ENCODE measurements around the gene NELFCD.
"Not testable (repeated sequence)": the region's sequence is repeated elsewhere in the genome, so short reads cannot be mapped to it uniquely, and the experiment has no call there.

Gene NELFCD

GRCh38 chr20:58978351-58979190 lies 2.5 kb upstream of the NELFCD start:
- TF ChIP-seq NFRKB (IDR thresholded peaks at IDR 0.05) (no peak), L3MBTL2 (conservative IDR thresholded peaks at IDR 0.05) (no peak), HDGF (IDR thresholded peaks at IDR 0.05; ENCODE audit: borderline replicate concordance) (no peak), BHLHE40 (IDR thresholded peaks at IDR 0.05; ENCODE audit: borderline replicate concordance) (no peak), SUZ12 (IDR thresholded peaks at IDR 0.05) (no peak), PKNOX1 (IDR thresholded peaks at IDR 0.05) (no peak), CTBP1 (IDR thresholded peaks at IDR 0.05; ENCODE audit: borderline replicate concordance) (no peak), TARDBP (IDR thresholded peaks at IDR 0.05) (no peak), ELF4 (IDR thresholded peaks at IDR 0.05) (no peak), ZNF384 (IDR thresholded peaks at IDR 0.05) (no peak), LEF1 (IDR thresholded peaks at IDR 0.05; ENCODE audit: borderline replicate concordance) (no peak), FOXK2 (IDR thresholded peaks at IDR 0.05) (no peak), FOXM1 (IDR thresholded peaks at IDR 0.05; ENCODE audit: borderline replicate concordance) (no peak), ARNT (IDR thresholded peaks at IDR 0.05) (no peak), FOXA1 (IDR thresholded peaks at IDR 0.05) (no peak), SP1 (IDR thresholded peaks at IDR 0.05) (no peak)
- ChIA-PET CTCF (interaction anchor here (0.7 kb wide), 1 partner anchor 82 kb away, joined by 4 read pairs; no protein-coding TSS in a partner anchor), POLR2A (no interaction called here)
- DNase-seq (ENCODE audit: extremely low spot score), result no peak

GRCh38 chr20:58981628-58982364 lies 740 bp downstream of the NELFCD start:
- no peak for DNase-seq (ENCODE audit: extremely low spot score)
- TF ChIP-seq LEF1 (IDR thresholded peaks at IDR 0.05; ENCODE audit: borderline replicate concordance) (no peak), BHLHE40 (IDR thresholded peaks at IDR 0.05; ENCODE audit: borderline replicate concordance) (no peak), SUZ12 (IDR thresholded peaks at IDR 0.05) (no peak), TARDBP (IDR thresholded peaks at IDR 0.05) (no peak), FOXM1 (IDR thresholded peaks at IDR 0.05; ENCODE audit: borderline replicate concordance) (no peak), FOXK2 (IDR thresholded peaks at IDR 0.05) (no peak), ZNF384 (IDR thresholded peaks at IDR 0.05) (0 out of 2 replicates have a peak, but pooled peaks have one; percentile 20), L3MBTL2 (conservative IDR thresholded peaks at IDR 0.05) (no peak), NFRKB (IDR thresholded peaks at IDR 0.05) (no peak)
- ChIA-PET POLR2A (interaction anchor here (1.1 to 2.0 kb wide), 5 partner anchors 11 to 50 kb away, joined by 3 to 19 read pairs (median 7); partner anchors contain the start of gene ATP5F1E), CTCF (no interaction called here)

- DNase-seq (ENCODE audit: extremely low spot score), result no peak
- no peak for TF ChIP-seq NFRKB (IDR thresholded peaks at IDR 0.05)
- TF ChIP-seq LEF1 (IDR thresholded peaks at IDR 0.05; ENCODE audit: borderline replicate concordance), result no peak
- TF ChIP-seq ELF4 (IDR thresholded peaks at IDR 0.05), result no peak
- no peak for TF ChIP-seq FOXA1 (IDR thresholded peaks at IDR 0.05)
- no peak for TF ChIP-seq TARDBP (IDR thresholded peaks at IDR 0.05)
- TF ChIP-seq CTBP1 (IDR thresholded peaks at IDR 0.05; ENCODE audit: borderline replicate concordance), result no peak
- TF ChIP-seq BHLHE40 (IDR thresholded peaks at IDR 0.05; ENCODE audit: borderline replicate concordance), result no peak
- TF ChIP-seq SP1 (IDR thresholded peaks at IDR 0.05), result no peak
- no peak for TF ChIP-seq FOXK2 (IDR thresholded peaks at IDR 0.05)
- TF ChIP-seq ZNF384 (IDR thresholded peaks at IDR 0.05), result no peak
- no peak for TF ChIP-seq SUZ12 (IDR thresholded peaks at IDR 0.05)
- TF ChIP-seq PKNOX1 (IDR thresholded peaks at IDR 0.05), result no peak
- no peak for TF ChIP-seq ARNT (IDR thresholded peaks at IDR 0.05)
- no peak for TF ChIP-seq FOXM1 (IDR thresholded peaks at IDR 0.05; ENCODE audit: borderline replicate concordance)
- TF ChIP-seq L3MBTL2 (conservative IDR thresholded peaks at IDR 0.05), result no peak
- no peak for TF ChIP-seq HDGF (IDR thresholded peaks at IDR 0.05; ENCODE audit: borderline replicate concordance)
- POLR2A ChIA-PET, result interaction anchor here (1.1 to 2.0 kb wide), 3 partner anchors 10 to 49 kb away, joined by 3 to 19 read pairs (median 10); partner anchors contain the start of gene ATP5F1E
- CTCF ChIA-PET, result no interaction called here
These were observed 1.5 kb downstream of the NELFCD start for GRCh38 chr20:58982406-58983114.

- DNase-seq (ENCODE audit: extremely low spot score); POLR2A ChIA-PET; CTCF ChIA-PET: not testable (repeated sequence)
These were observed 2.0 kb downstream of the NELFCD start for GRCh38 chr20:58983115-58983468.

- TF ChIP-seq SP1 (IDR thresholded peaks at IDR 0.05), result no peak
- no peak for TF ChIP-seq LEF1 (IDR thresholded peaks at IDR 0.05; ENCODE audit: borderline replicate concordance)
- no peak for TF ChIP-seq L3MBTL2 (conservative IDR thresholded peaks at IDR 0.05)
- TF ChIP-seq FOXA1 (IDR thresholded peaks at IDR 0.05), result no peak
- no peak for TF ChIP-seq SUZ12 (IDR thresholded peaks at IDR 0.05)
- TF ChIP-seq BHLHE40 (IDR thresholded peaks at IDR 0.05; ENCODE audit: borderline replicate concordance), result no peak
- no peak for TF ChIP-seq NFRKB (IDR thresholded peaks at IDR 0.05)
- TF ChIP-seq HDGF (IDR thresholded peaks at IDR 0.05; ENCODE audit: borderline replicate concordance), result no peak
- no peak for TF ChIP-seq FOXK2 (IDR thresholded peaks at IDR 0.05)
- no peak for TF ChIP-seq CTBP1 (IDR thresholded peaks at IDR 0.05; ENCODE audit: borderline replicate concordance)
- DNase-seq (ENCODE audit: extremely low spot score), result no peak
- POLR2A ChIA-PET, result interaction anchor here (1.4 kb wide), 1 partner anchor 16 kb away, joined by 4 read pairs; no protein-coding TSS in a partner anchor
- CTCF ChIA-PET, result no interaction called here
These were observed 3.6 kb downstream of the NELFCD start for GRCh38 chr20:58984691-58985090.

Measured in HEK293T (cell line).